Prostate gland (tissue), 2 donors: ENCODE data around the gene DQX1.

Source experiments
- POLR2A ChIP-seq: fragments of 450-650 bp; IDR thresholded peaks from one replicate; pipeline ENCODE4 v1.6.1; 2016; ENCODE audit warnings: antibody characterized with exemption, mild to moderate bottlenecking
- TF ChIP-seq, protein P1 (sequence below), 4 experiments: fragments of 200-600 bp in 2 of 4; fragments of 450-650 bp in 2 of 4; sonication (generic) in 2 of 4; IDR thresholded peaks; 1 replicate in 3 of 4; 2 replicates in 1 of 4; pipeline ENCODE4 v1.5.1; 2016 to 2019; ENCODE audit warnings: antibody characterized with exemption in 4 of 4, mild to moderate bottlenecking in 2 of 4, moderate library complexity in 2 of 4

DNA sequence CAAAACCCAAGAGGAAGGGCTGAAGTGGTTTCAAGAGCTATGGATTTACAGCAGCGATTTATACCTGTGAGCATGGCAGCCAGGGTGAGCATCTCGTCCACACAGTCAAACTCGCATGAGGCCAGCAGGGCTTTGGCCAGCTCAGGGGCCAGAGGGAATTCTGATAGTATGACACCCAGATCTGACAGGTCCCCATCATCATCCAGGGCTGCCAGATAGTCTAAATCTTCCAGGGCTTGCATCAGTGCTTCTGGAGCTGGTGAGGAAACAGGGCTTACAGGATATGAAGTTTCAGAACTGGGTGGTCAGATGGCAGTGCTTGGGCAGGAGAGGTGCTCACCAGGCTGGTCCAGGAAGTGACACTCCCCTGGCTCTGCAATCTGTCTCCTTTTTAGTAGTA, 3.5 kb downstream of the DQX1 start:
- TF ChIP-seq, protein P1, sequence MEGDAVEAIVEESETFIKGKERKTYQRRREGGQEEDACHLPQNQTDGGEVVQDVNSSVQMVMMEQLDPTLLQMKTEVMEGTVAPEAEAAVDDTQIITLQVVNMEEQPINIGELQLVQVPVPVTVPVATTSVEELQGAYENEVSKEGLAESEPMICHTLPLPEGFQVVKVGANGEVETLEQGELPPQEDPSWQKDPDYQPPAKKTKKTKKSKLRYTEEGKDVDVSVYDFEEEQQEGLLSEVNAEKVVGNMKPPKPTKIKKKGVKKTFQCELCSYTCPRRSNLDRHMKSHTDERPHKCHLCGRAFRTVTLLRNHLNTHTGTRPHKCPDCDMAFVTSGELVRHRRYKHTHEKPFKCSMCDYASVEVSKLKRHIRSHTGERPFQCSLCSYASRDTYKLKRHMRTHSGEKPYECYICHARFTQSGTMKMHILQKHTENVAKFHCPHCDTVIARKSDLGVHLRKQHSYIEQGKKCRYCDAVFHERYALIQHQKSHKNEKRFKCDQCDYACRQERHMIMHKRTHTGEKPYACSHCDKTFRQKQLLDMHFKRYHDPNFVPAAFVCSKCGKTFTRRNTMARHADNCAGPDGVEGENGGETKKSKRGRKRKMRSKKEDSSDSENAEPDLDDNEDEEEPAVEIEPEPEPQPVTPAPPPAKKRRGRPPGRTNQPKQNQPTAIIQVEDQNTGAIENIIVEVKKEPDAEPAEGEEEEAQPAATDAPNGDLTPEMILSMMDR (IDR thresholded peaks at IDR 0.05), result no peak
- TF ChIP-seq POLR2A, result no peak
